HepG2 (cell line): ENCODE data around the gene SUN1. TPM values are rescaled to one million over a fixed set of nuclear protein-coding genes. Genes with fewer than 3 reads are reported as not detected.
A peak's percentile ranks its signal among the peaks of the same experiment; 100 is the strongest.

Experiments used
- ATF5 ChIP-seq: sonication (generic); formaldehyde crosslinking; IDR thresholded peaks from 2 replicates; pipeline ENCODE4 v1.4.0; 2020; ENCODE audit warnings: mild to moderate bottlenecking, low read depth, missing genetic modification reagents
- BCL6 ChIP-seq: IDR thresholded peaks from 2 replicates; pipeline ENCODE4 v1.6.1; 2016; ENCODE audit warnings: missing genetic modification reagents, missing compliant biosample characterization
- GTF3A ChIP-seq: sonication (generic); formaldehyde crosslinking; conservative IDR thresholded peaks from 2 replicates; pipeline ENCODE4 v1.4.0; 2020; ENCODE audit warnings: mild to moderate bottlenecking, missing genetic modification reagents
- HCFC1 ChIP-seq: fragments of 150-350 bp; IDR thresholded peaks from 2 replicates; pipeline ENCODE4 v1.6.1; 2014; ENCODE audit warnings: low read depth, low read length
- KIAA2018 ChIP-seq: sonication (generic); formaldehyde crosslinking; IDR thresholded peaks from 2 replicates; pipeline ENCODE4 v1.5.0; 2020; ENCODE audit warnings: mild to moderate bottlenecking, missing genetic modification reagents, borderline replicate concordance
- MAZ ChIP-seq, 2 experiments: sonication (generic) in 1 of 2; formaldehyde crosslinking in 1 of 2; IDR thresholded peaks; 2 replicates each; pipeline versions ENCODE4 v1.5.0 to v1.6.1; 2012 to 2020; ENCODE audit warnings: low read depth in 2 of 2, mild to moderate bottlenecking in 2 of 2, borderline replicate concordance in 1 of 2, improper control_type of control experiment in 1 of 2, low read length in 1 of 2, missing genetic modification reagents in 1 of 2, moderate library complexity in 1 of 2
- MTA1 ChIP-seq: sonication (generic); formaldehyde crosslinking; IDR thresholded peaks from 2 replicates; pipeline ENCODE4 v1.4.0; 2020; ENCODE audit warnings: missing genetic modification reagents, mild to moderate bottlenecking, borderline replicate concordance
- MTA3 ChIP-seq: sonication (generic); formaldehyde crosslinking; IDR thresholded peaks from 2 replicates; pipeline ENCODE4 v1.4.0; 2020; ENCODE audit warnings: missing genetic modification reagents
- MXI1 ChIP-seq: IDR thresholded peaks from 3 replicates; pipeline ENCODE4 v1.6.1; 2012; ENCODE audit warnings: low read depth, low read length, inconsistent platforms, borderline replicate concordance
- NFRKB ChIP-seq: fragments of 450-650 bp; IDR thresholded peaks from 2 replicates; pipeline ENCODE4 v1.6.1; 2017
- PHB2 ChIP-seq: fragments of 450-650 bp; IDR thresholded peaks from 2 replicates; pipeline ENCODE4 v1.6.1; 2018; ENCODE audit not compliant: partially characterized antibody
- RNF2 ChIP-seq: fragments of 450-650 bp; conservative IDR thresholded peaks from 2 replicates; pipeline ENCODE4 v1.6.1; 2016; ENCODE audit warnings: low read depth
- ZC3H4 ChIP-seq: sonication (generic); formaldehyde crosslinking; IDR thresholded peaks from 2 replicates; pipeline ENCODE4 v1.4.0; 2020; ENCODE audit warnings: missing genetic modification reagents, borderline replicate concordance
- ZFX ChIP-seq: sonication (generic); formaldehyde crosslinking; IDR thresholded peaks from 2 replicates; pipeline ENCODE4 v1.4.0; 2020; ENCODE audit warnings: mild to moderate bottlenecking, low read depth, missing genetic modification reagents, moderate library complexity
- ZKSCAN5 ChIP-seq: sonication (generic); formaldehyde crosslinking; IDR thresholded peaks from 2 replicates; pipeline ENCODE4 v1.5.1; 2020; ENCODE audit warnings: mild to moderate bottlenecking, missing genetic modification reagents
- ZKSCAN8 ChIP-seq: IDR thresholded peaks from 2 replicates; pipeline ENCODE4 v1.6.1; 2016; ENCODE audit warnings: borderline replicate concordance, missing genetic modification reagents, missing compliant biosample characterization
- ZNF292 ChIP-seq: sonication (generic); formaldehyde crosslinking; IDR thresholded peaks from 2 replicates; pipeline ENCODE4 v1.8.1; 2022; ENCODE audit warnings: mild to moderate bottlenecking, low read depth, missing genetic modification reagents, borderline replicate concordance
- ZNF414 ChIP-seq: sonication (generic); formaldehyde crosslinking; IDR thresholded peaks from 2 replicates; pipeline ENCODE4 v1.5.0; 2020; ENCODE audit warnings: missing genetic modification reagents
- ZNF432 ChIP-seq: sonication (generic); formaldehyde crosslinking; IDR thresholded peaks from 2 replicates; pipeline ENCODE4 v1.5.0; 2020; ENCODE audit warnings: missing genetic modification reagents, mild to moderate bottlenecking, borderline replicate concordance
- ZNF547 ChIP-seq: sonication (generic); formaldehyde crosslinking; IDR thresholded peaks from 2 replicates; pipeline ENCODE4 v1.5.1; 2020; ENCODE audit warnings: mild to moderate bottlenecking, missing genetic modification reagents
- ZNF724P ChIP-seq: sonication (generic); formaldehyde crosslinking; IDR thresholded peaks from 2 replicates; pipeline ENCODE4 v1.8.0; 2022; ENCODE audit warnings: missing genetic modification reagents, borderline replicate concordance
- polyA plus RNA-seq, 8 experiments: library from polyadenylated mRNA; depleted of rRNA in 3 of 8; stranded (reverse) in 7 of 8; unstranded in 1 of 8; fragments of >200 nt; fragmentation: Illumina TruSeq in 4 of 8; extraction: Trizol in 4 of 8; gene quantifications; 2 replicates each; pipeline versions ENCODE4 v1.2.1 to v1.2.3, GENCODE V29; 2011 to 2016; ENCODE audit warnings: low read depth in 4 of 8, missing spikeins in 1 of 8, mixed read lengths in 1 of 8; ENCODE audit not compliant: insufficient read depth in 1 of 8
- total RNA-seq, 5 experiments: library from RNA; depleted of rRNA; stranded (reverse); fragments of >200 nt; fragmentation: Illumina TruSeq; extraction: Trizol; gene quantifications; 2 replicates each; pipeline ENCODE4 v1.2.3, GENCODE V29; 2016; ENCODE audit warnings: low read depth in 1 of 5

Gene SUN1
- total and polyA plus RNA-seq, 2 of the 13 experiments (the other 11 are each of a cell fraction or from before 2014, with no cell fraction given), result 47.0 to 126 TPM

- peak; percentile 94 for TF ChIP-seq RNF2
- TF ChIP-seq KIAA2018 (CRISPR knock-in tag), result no peak
- TF ChIP-seq ATF5 (CRISPR knock-in tag), result 0 out of 2 replicates have a peak, but pooled peaks have one; percentile 85
- no peak for TF ChIP-seq MTA3
- TF ChIP-seq ZNF292 (CRISPR knock-in tag), result no peak
- TF ChIP-seq MXI1, result peak; percentile 98; the same call in 2 of the 3 replicates
- TF ChIP-seq BCL6 (CRISPR knock-in tag), result peak; percentile 66
- TF ChIP-seq MTA1 (CRISPR knock-in tag), result no peak
- no peak for TF ChIP-seq NFRKB
- no peak for TF ChIP-seq MAZ (IDR thresholded peaks at IDR 0.05; ENCODE audit: borderline replicate concordance, low read depth, low read length)
- TF ChIP-seq MAZ (CRISPR knock-in tag; IDR thresholded peaks at IDR 0.05; ENCODE audit: low read depth), result peak; percentile 83
- TF ChIP-seq ZNF547, result peak; percentile 73; the same call in 1 of the 2 replicates
- peak; percentile 56; the same call in 1 of the 2 replicates for TF ChIP-seq ZC3H4
- TF ChIP-seq ZFX (CRISPR knock-in tag), result peak; percentile 65; the same call in 1 of the 2 replicates
- TF ChIP-seq GTF3A (CRISPR knock-in tag), result no peak
- 0 out of 2 replicates have a peak, but pooled peaks have one; percentile 59 for TF ChIP-seq ZNF724P (CRISPR knock-in tag)
- TF ChIP-seq ZNF432 (CRISPR knock-in tag), result no peak
- no peak for TF ChIP-seq ZKSCAN5 (CRISPR knock-in tag)
- TF ChIP-seq PHB2, result no peak
- TF ChIP-seq ZNF414 (CRISPR knock-in tag), result peak; percentile 62; the same call in 1 of the 2 replicates
- TF ChIP-seq ZKSCAN8 (CRISPR knock-in tag), result 0 out of 2 replicates have a peak, but pooled peaks have one; percentile 71
- no peak for TF ChIP-seq HCFC1
These were observed 41.2 kb downstream of the SUN1 start (continued) for GRCh38 chr7:873367-874002.
